ENCODE results near the gene NCAPG2.

GRCh38 chr7:158647475-158647792 lies 57.2 kb downstream of the NCAPG2 start:
- TF ChIP-seq ZFX (IDR thresholded peaks at IDR 0.05; ENCODE audit: borderline replicate concordance) (no peak), CTCF (IDR thresholded peaks at IDR 0.05) (peak; percentile 51; the same call in 1 of the 2 replicates)

Data from 22Rv1 (cell line).